HG03108 (cell line): Measurements from ENCODE around the gene ZNF878.
A peak's percentile ranks its signal among the peaks of the same experiment; 100 is the strongest.
"Not testable (repeated sequence)": the region's sequence is repeated elsewhere in the genome, so short reads cannot be mapped to it uniquely, and the experiment has no call there.

Source experiments
- ATAC-seq: cut with Tn5 transposase; IDR thresholded peaks from one replicate; pipeline ENCODE4 v1.9.1; 2021; ENCODE audit warnings: moderate library complexity; ENCODE audit not compliant: unreplicated experiment

The ZNF878 gene

GRCh38 chr19:12052497-12053169, at the start of gene ZNF878:
TSS of gene ZNF878 (minus strand) at chr19:12052961. CDS start at chr19:12052801, 160 bp downstream.
- peak; percentile 91 for ATAC-seq

GRCh38 chr19:12098040-12098439, 45.3 kb upstream of the ZNF878 start:
- no peak for ATAC-seq

- no peak for ATAC-seq
These were observed 42.5 kb upstream of the ZNF878 start for GRCh38 chr19:12095111-12095790.

- no peak for ATAC-seq
These were observed 41.0 kb upstream of the ZNF878 start for GRCh38 chr19:12093777-12094176.

GRCh38 chr19:12092956-12093355, 40.2 kb upstream of the ZNF878 start:
- ATAC-seq = no peak

GRCh38 chr19:12092065-12092867, 39.5 kb upstream of the ZNF878 start:
- no peak for ATAC-seq

GRCh38 chr19:12090807-12091206, 38.0 kb upstream of the ZNF878 start:
- no peak for ATAC-seq

- ATAC-seq = no peak
These were observed 32.5 kb upstream of the ZNF878 start for GRCh38 chr19:12085074-12085818.

- not testable (repeated sequence) for ATAC-seq
These were observed 30.6 kb upstream of the ZNF878 start for GRCh38 chr19:12083336-12083735.

GRCh38 chr19:12077375-12077774, 24.6 kb upstream of the ZNF878 start:
- ATAC-seq = no peak

- not testable (repeated sequence) for ATAC-seq
These were observed 23.6 kb upstream of the ZNF878 start for GRCh38 chr19:12076331-12076730.

- no peak for ATAC-seq
These were observed 22.9 kb upstream of the ZNF878 start for GRCh38 chr19:12075538-12076139.

- ATAC-seq = peak; percentile 79
These were observed 12.1 kb upstream of the ZNF878 start, which contains the start of gene ZNF844 for GRCh38 chr19:12064590-12065538. TSS of gene ZNF844 (plus strand) at chr19:12064731. CDS start at chr19:12064874, 143 bp downstream.

- no peak for ATAC-seq
These were observed 3.0 kb upstream of the ZNF878 start for GRCh38 chr19:12055784-12056183.

GRCh38 chr19:12052091-12052496, 667 bp downstream of the ZNF878 start:
- peak; percentile 14 for ATAC-seq

GRCh38 chr19:12047868-12048267, 4.9 kb downstream of the ZNF878 start:
- ATAC-seq = no peak

- no peak for ATAC-seq
These were observed 8.9 kb downstream of the ZNF878 start for GRCh38 chr19:12043752-12044422.

- ATAC-seq = no peak
These were observed 9.9 kb downstream of the ZNF878 start for GRCh38 chr19:12042893-12043292.
